Epithelial cell of prostate (primary cell): ENCODE measurements around the gene SGMS1.
A peak's percentile ranks its signal among the peaks of the same experiment; 100 is the strongest.

Source experiments
- DNase-seq: peaks from one replicate; pipeline ENCODE4 v3.0.0-alpha.2; 2011; ENCODE audit warnings: low read depth, low spot score
- H3K27ac ChIP-seq: fragments of 450-650 bp; 2 replicates; pipeline ENCODE4 v1.5.1; 2017; ENCODE audit warnings: mild to moderate bottlenecking

Gene SGMS1

GRCh38 chr10:50636618-50637579 is 13.1 kb upstream of the SGMS1 start:
- H3K27ac ChIP-seq: no peak overlapping the region
- no peak for DNase-seq

- no peak overlapping the region for H3K27ac ChIP-seq
- DNase-seq: no peak
These were observed 11.5 kb upstream of the SGMS1 start for GRCh38 chr10:50635286-50635685.

DNA sequence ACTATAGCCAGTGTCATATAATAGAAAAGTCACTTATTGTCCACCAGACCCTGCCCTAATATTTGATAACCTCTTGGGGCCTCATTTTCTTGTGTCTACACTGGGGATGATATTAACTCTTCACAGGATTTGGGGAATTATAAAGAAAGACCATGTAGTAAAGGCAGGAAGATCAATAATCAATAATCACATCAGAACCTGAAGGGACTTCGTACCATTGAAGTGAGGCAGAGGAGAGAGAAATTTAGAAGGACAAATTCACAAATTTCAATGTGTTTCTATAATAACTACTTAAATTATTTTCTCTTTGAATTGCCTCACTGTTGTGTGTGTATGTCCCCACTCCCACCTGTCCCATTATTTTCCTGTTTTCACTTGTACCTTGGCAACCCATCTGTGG is 10.7 kb upstream of the SGMS1 start:
- H3K27ac ChIP-seq: no peak overlapping the region
- no peak for DNase-seq

- no peak for DNase-seq
- no peak overlapping the region for H3K27ac ChIP-seq
These were observed 7.3 kb upstream of the SGMS1 start for GRCh38 chr10:50631052-50631451.

DNA sequence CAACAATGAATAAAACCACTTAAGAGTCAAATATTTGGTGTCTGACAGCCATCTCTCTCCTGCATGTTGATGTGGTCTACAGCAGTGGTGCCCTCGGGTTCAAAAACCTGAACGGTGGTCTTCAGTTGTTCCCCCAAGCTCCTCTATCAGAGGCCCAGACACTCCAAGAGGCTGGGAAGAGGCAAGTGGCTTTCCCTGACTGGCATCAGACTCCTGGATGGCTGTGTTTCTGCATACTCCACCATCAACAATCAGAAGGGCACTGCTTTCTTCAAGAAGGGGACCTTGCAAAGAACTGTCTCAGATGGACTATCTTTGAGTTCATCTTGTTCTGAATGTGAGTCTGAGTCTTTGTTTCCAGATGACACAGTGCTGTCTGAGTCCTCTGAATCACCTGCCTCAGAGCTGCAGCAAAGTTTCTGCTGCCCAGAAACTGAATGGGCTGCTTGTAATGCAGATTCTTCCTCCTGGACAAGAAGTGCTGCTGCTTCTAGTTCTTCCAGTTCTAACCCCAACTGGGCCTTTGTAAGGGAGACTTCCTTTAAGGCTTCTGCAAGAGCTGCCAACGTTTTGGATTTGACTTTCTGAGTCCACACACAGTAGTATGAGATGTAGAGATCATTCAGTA is 5.9 kb upstream of the SGMS1 start:
- DNase-seq: no peak
- H3K27ac ChIP-seq: no peak overlapping the region

DNA sequence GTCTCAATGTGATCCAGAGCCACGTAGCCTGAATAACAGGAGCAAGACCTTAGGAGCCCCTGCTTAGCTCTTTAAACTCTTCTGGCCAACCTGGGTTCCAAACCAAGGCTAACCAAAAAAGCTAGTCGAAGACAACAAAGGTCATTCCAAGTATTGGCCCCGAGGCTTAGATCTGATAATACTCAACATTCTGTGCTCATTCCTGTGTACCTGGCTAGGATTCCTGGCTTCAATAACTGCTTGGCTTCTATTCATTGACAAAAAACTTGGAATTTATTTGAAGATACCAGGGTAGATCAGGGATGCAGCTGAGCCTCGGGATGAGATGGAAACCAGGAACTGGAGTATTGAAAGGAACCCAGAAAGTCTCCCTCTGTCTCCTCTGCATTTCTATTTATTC is 4.1 kb upstream of the SGMS1 start:
- DNase-seq: no peak
- H3K27ac ChIP-seq: no peak overlapping the region

DNA sequence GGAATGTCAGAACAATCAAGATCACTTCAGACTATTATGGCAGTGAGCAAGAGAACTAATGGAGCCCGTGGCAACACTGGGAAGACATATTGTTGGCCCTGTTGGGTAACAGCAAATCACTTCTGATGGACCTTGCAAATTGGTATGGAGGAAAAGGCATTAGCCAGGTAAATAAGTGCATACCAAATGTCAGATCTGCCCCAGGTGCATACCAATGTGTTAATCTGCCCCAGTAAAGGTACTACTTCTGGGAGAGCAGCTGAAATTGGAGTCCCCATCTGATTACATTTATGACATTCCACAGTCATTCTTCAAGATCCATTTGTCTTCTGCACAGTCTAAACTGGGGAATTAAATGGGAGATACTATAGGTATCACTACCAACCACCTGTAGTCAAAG is 3.7 kb upstream of the SGMS1 start:
- DNase-seq: no peak
- no peak overlapping the region for H3K27ac ChIP-seq

DNA sequence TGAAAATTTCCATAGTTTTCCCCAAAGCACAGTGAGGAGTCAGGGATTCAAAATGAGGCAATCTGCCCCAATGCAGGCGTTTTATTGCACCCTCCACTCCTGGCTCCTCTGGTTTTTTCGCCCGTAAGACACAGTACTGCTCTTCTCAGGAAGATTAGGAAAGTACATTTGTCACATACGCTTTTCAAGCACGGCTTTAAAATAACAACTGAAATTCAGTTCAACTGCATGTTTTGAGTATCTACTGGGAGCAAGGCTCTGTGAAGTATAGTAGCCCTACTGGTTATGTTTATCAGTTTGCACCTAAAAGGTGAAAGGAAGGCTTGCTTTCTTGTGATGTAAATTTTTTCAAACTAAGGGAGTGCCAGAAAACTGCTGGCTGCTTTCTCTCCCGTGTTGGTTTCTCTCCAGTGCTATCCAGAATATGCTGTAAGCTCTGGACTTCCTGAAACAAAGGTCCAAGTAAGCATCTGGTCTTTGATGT is 1.9 kb upstream of the SGMS1 start:
- peak overlapping the region; percentile 95 for H3K27ac ChIP-seq
- no peak for DNase-seq

GRCh38 chr10:50624866-50625501 is 1.2 kb upstream of the SGMS1 start:
- no peak for DNase-seq
- H3K27ac ChIP-seq: peak overlapping the region; percentile 95

GRCh38 chr10:50624413-50624865 is 683 bp upstream of the SGMS1 start:
- peak; percentile 79 for DNase-seq
- peak overlapping the region; percentile 95 for H3K27ac ChIP-seq

DNA sequence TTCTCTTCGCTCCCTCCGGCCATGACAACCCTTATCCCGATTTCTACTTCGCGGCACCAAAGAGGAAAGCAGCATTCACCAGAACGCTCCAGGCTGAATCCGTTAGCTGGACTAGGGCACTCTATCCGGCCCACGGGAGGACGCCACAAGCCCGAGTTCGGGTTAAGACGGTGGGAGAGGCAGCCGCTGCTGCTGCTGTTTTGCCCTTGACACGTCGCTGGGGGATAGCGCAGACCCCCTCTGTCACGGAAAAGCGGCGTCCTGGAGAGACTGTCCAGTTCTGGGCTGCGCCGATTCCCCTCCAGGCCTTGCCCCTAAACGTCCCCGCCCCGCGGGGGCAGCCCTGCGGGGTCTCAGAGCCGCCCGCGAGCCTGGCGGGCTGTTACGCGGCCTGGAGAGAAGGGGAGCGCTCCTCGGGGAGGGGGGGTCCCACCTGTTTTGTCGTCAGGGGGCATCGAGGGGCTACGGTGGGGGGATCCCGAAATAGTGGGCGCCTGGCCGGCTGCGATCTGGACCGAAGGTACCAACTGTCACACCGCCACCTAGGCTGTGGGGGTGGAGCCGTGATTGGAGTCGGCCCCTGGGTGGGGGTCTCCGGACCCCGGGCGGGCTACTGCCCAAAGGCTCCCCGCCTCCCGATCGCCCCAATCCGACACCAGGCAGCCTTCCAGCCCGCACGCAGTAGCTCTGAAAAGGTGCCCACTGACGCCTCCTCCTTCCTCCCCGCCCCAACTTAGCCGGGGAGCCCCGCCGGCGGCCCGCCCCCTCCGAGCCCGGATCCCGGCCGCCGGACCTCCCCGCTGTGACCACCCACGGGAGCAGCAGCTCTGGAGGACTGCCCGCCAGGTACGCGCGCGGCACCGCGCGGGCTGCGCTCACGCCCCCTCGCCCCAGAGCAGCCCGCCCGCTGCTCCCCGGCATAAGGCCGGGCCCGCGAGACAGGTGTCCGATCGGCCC is 772 bp downstream of the SGMS1 start:
- H3K27ac ChIP-seq: peak overlapping the region; percentile 95
- no peak for DNase-seq

- peak overlapping the region; percentile 34 for H3K27ac ChIP-seq
- peak; percentile 83 for DNase-seq
These were observed 1.6 kb downstream of the SGMS1 start for GRCh38 chr10:50621968-50622705.

- no peak overlapping the region for H3K27ac ChIP-seq
These were observed 2.9 kb downstream of the SGMS1 start for GRCh38 chr10:50620899-50621298.

GRCh38 chr10:50619882-50620281 is 3.9 kb downstream of the SGMS1 start:
- DNase-seq: no peak
- no peak overlapping the region for H3K27ac ChIP-seq

More at GRCh38 chr10:50620899-50621298, 2.9 kb downstream of the SGMS1 start:
- DNase-seq: no peak

DNA sequence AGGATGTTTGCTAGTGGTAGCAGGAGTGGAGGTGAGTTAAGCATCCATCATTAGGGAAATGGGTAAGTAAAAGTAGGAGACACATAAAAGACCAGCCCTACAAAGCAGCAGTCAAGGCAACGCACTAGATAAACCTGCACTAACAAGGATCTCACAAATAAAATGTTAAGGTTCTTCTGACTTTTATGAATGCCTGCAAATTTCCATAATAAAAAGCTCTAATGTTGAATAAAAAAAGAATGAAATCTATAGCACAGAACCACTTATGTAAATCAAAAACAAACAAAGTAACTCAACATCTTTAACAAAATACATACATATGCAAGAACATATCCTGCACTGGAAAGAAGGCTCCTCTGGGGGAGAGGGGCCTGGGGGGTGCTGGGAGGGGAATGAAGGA is 4.6 kb downstream of the SGMS1 start:
- peak overlapping the region; percentile 9 for H3K27ac ChIP-seq
- no peak for DNase-seq

- DNase-seq: peak; percentile 48
- H3K27ac ChIP-seq: peak overlapping the region; percentile 9
These were observed 5.1 kb downstream of the SGMS1 start for GRCh38 chr10:50618624-50619023.

DNA sequence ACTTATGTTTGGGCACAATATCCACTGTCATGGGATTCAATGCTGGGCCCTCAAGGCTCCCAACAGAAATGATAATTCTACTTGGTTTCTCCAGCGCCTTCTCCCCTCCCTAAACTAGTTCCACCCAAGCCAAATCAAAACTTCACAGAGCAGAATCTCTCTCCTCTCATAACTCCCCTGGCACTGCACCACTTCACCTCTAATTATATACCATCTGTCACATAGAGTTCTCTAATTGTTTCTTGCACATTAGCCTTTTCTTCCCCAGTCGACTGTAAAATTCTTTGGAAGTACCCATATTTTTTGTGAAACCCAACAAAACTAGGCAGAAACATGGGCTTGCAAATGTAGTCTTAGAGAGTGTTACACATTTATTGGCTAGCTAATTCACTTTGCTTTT is 8.1 kb downstream of the SGMS1 start:
- H3K27ac ChIP-seq: no peak overlapping the region
- DNase-seq: no peak

DNA sequence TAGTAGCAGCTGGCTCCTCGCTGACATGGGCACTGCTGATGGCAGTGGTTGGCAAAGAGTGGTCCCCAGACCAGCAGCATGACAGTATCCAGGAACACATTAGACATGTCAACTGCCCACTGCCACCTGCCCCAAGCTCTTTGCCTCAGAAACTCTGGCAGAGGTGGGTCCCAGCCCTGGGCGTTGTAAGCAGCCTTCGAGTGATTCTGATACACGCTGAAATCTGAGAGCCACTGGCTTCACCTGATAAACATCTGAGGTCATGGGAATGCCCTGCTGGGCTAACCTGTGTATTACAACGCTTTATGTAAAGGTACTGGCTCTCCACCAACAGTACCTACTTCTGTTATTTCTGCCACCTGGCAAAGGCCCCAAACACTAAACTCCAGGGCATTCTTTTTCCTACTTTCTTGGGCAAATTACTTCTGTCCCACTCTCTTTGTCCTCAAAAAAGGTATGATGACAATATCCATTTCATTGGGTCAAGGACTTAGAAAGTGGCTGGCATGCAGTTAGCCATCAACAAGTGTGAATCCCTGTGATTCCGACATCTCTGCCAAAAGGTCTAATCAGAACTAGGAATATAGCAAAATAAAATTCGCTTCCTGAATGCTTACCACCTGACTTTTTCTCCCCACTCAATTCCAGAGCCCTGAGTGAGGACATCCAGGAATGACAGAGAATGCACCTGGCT is 9.2 kb downstream of the SGMS1 start:
- DNase-seq: no peak
- no peak overlapping the region for H3K27ac ChIP-seq
